Right forelimb (tissue), 1 donor: ENCODE data around the gene IGFLR1.
A peak's percentile ranks its signal among the peaks of the same experiment; 100 is the strongest.
"Not testable (repeated sequence)": the region's sequence is repeated elsewhere in the genome, so short reads cannot be mapped to it uniquely, and the experiment has no call there.

Experiments used
- DNase-seq: peaks from one replicate; pipeline ENCODE4 v3.0.0-alpha.2; 2018

IGFLR1 gene

DNA sequence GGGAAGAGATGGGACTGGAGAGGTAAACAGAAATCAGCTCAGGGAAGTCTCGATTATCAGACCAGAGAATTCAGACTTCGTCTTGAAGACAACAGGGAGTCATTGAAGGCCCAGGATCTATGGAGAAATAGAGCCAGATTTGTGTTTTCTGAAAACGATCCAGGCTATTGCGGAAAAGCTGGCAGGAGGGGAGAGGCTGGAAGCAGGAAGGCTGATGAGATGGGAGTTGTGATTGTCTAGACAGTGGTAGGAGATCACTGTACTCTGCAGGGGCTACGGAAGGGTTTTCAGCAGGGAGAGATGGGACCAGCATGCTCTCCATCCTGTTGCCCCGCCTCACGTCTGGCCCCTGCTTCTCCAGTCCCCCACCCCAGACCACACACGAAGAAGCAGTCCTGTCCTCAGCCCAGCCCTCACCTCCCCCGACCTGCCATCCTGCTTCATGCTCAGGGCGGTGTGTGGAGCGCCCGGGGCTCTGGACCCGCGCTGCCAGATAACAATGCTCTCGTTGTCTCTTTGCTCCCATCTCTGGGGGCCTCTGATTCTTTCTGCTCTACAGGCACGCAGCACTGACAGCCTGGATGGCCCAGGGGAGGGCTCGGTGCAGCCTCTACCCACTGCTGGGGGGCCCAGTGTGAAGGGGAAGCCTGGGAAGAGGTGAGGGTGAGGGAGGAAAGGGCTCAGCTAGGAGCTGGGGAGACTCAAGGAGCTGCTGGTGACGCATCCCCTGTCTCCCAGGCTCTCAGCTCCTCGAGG is 35.0 kb upstream of the IGFLR1 start:
- no peak for DNase-seq

DNA sequence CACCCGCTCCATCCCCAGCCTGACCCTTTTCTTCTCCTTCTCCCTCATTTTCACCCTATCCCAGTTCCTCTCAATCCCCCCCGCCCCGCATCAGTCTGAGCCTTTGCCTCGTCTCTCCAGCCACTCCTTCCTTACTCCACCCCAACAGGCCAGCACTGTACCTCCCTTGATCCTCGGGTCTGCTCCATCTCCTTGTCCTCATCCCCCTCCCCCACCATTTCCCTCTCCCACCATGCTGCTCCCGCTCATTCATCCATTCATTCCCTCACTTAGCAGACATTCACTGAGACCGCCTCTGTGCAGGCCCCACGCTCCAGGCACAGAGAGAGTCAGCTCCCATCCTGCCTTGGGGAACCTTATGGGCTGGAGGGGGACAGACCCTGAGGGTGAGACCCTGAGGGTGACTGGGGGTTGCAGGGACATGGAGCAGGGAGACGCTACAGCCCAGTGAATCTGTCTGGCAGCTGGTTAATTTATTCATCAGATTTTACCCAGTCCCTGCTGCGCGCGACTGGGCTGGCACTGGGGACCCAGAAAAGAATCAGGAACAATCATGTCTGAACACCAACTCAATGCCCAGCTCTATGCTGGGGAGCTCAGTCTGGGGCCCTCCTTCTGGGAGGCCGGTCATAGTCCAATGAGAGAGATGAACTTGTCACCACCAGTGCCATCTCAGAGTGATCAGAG is 34.0 kb upstream of the IGFLR1 start:
- no peak for DNase-seq

DNA sequence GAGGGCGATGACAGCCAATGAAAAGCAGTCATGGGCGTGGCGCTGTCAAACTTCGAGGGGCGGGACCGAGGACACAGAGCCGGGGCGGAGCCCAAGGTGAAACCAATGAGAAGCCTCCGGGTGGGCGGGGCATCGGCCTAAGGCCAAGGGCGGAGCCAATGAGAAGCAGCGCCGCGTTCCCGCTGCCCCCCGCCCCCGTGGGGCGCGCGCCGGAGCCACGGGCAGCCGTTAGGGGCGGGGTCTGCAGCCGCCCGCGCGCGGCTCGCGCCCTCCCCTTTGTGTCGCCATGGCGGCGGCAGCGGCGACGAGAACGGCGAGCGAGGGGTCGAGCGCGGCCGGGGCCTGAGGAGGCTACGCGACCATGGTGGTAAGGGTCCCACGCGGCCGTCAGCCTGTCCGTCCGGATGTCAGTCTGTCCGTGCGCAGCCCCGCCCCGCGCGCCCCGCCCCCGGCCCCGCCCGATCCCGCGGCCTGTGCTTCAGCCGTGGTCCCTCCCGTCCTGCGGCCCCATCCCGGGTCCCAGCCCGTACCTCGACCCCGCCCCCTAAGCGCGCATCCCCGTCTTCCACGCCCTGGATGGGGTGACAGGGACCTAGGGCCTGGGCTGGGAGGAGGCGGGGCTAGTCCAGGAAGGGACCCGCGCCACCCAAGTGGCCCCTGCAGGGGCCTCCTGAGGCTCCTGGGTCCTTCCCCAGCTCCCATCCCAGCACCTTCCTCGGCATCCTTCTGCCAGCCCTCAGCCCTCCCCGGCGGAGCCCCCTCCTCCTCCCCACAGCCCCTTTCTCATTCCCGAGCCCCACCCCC is 33.2 kb upstream of the IGFLR1 start, which contains the start of gene ARHGAP33:
TSS of gene ARHGAP33 (plus strand) at position 267 of the 804 bp plus-strand sequence. CDS start at position 362, 95 bp downstream.
- DNase-seq: peak; percentile 99

DNA sequence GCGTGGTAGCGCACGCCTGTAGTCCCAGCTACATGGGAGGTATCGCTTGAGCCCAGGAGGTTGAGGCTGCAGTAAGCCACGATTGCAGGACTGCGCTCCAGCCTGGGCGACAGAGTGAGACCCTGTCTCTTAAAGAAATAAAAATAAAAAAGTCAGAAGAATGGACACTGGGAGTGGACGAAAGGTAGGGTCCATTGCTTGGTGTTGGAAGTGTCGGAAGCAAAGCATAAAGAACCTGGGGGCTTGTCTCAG is 32.7 kb upstream of the IGFLR1 start:
- DNase-seq: no peak

DNA sequence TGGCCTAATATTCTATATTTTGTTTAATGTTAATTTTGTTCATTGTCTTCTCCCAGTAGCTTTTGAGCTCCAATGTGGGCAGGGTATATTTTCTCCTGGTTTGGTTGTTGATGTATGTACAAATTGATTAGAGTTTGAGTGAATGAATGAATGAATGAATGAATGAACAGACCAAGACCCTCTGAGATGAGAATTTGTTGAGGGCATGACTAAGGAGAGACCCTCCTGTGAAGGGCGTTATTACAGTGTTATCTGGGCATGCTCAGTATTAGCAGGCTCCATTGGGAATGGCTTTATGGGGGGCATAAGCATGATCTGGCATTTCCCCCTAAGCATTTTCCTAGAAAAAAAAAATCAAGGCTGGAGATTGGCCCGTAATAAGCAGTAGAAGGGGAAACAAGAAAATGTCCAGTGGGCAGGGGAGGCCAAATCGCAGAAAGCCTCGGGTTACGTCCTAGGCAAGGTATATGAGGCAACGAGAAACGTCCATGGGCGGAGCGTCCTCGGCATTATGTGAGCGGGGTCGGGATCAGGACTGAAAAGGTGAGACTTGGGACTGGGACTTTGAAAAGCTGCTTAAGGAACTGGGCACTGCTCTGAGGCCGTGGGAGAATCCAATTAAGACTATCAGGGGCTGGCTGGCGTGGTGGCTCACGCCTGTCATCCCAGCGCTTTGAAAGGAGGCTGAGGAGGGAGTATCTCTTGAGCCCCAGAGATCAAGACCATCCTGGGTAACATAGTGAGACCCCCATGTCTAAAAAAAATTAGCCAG is 32.2 kb upstream of the IGFLR1 start:
- DNase-seq: no peak

DNA sequence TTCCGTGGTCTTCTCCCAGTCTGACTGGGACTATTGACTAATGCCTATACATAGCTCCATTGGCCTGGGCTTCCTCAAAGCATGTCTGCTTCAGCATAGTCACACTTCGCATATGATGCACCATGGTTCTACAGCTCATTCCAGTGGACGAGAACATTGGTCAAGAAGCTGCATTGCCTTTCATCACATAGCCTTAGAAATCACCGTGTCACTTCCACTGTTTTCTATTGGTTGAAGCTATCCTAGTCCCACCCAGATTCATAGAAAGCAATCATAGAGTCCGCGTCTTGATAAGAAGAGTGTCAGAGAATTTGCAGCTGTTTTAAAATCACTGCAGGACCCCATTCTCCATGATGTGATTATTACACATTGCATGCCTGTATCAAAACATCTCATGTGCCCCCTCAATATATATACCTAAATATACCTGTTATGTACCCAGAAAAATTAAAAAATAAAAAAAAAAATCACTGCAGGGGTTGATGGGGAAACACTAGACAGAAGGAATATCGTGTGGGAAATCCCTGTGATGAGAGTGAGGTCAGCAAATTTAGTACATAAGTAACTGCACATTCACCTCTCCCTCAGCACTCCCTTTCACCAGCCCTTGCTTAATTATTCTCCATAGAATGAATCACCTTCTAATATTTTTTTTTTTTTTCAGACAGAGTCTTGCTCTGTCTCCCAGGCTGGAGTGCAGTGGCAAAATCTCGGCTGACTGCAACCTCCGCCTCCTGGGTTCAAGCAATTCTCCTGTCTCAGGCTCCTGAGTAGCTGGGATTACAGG is 31.0 kb upstream of the IGFLR1 start:
- no peak for DNase-seq

DNA sequence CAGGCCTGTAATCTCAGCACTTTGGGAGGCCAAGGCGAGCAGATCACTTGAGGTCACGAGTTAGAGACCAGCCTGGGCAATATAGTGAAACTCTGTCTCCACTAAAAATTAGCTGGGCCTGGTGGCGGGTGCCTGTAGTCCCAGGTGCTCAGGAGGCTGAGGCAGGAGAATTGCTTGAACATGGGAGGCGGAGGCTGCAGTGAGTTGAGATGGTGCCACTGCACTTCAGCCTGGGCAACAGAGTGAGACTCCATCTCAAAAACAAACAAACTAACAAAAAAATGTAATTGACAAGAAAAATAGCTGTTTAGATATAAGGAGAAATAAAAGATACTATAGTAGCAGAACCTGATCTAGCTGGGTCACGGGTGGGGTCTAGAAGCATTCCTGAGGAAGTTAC is 30.1 kb upstream of the IGFLR1 start:
- not testable (repeated sequence) for DNase-seq

DNA sequence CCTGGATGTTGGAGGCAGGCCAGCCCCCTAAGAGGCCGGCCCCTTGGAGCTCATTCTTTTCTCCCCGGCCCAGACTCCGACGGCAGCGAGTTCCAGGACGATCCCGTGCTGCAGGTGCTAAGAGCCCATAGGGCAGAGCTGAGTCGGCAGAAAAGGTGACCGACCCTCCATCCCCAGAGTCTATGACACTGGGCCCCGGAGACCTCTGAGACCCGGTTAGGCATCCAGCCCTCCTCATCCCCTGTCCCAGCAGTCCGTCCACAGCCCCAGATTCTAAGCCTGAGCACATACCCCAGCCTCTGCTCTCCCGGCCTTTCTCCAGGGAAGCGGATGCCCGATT is 25.8 kb upstream of the IGFLR1 start:
- no peak for DNase-seq

DNA sequence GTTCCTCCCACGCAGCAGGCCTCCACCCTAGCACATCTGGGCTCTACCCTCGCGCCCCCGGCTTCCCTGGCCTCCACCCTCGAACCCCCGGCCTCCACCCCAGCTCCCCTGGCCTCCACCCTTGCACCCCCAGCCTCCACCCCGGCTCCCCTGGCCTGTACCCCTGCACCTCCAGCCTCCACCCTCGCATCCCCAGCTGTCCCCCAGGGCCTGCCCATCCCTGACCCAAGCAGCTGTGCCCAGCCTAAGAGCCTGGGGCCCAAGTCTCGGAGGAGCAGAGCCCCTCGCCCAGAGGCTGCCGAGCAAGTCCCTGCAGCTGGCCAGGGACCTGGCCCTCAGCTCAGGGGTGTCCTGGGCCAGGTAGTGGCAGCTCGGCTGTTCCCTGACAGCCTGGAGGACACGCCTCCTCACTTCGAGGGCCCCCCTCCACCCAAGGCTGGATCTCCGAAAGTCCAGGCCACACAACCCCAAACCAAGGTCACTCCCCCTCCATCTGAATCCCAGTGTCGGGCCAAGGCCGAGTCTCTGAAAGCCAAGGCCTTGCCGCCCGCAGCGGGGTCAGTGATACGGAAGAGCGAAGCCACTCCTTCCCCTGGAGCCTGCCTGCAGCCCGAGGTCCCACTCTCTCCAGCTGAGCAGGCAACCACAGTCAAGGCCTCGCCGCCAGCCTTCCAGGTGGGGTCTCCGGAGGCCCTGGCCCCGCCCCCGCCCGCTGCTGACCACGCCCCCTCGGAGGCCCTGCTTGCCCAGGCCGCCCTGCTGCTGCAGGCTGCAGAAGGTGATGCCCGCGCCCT is 25.2 kb upstream of the IGFLR1 start:
- DNase-seq: no peak

DNA sequence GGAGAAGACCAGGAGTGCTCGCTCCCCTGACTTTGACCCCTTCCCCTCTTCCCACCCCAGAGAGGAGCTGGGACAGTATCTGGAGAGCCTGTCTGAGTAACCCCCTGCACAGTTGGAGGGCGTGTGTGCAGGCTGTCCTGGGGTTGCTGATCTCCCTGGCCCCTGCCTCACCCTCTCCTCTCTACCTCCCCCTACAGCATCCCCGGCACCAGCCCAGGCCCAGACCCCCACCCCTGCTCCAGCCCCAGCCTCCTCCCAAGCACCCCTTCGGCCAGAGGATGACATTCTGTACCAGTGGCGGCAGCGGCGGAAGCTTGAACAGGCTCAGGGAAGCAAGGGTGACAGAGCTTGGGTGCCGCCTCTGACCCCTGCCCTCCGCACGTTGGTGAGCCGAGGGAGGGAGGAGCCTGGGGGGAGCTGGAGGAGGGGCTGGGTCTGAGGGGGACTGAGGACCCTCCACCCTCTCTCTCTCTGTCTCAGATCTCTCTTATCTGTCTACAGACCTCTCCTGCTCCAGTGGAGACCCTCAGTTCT is 24.4 kb upstream of the IGFLR1 start:
- no peak for DNase-seq

DNA sequence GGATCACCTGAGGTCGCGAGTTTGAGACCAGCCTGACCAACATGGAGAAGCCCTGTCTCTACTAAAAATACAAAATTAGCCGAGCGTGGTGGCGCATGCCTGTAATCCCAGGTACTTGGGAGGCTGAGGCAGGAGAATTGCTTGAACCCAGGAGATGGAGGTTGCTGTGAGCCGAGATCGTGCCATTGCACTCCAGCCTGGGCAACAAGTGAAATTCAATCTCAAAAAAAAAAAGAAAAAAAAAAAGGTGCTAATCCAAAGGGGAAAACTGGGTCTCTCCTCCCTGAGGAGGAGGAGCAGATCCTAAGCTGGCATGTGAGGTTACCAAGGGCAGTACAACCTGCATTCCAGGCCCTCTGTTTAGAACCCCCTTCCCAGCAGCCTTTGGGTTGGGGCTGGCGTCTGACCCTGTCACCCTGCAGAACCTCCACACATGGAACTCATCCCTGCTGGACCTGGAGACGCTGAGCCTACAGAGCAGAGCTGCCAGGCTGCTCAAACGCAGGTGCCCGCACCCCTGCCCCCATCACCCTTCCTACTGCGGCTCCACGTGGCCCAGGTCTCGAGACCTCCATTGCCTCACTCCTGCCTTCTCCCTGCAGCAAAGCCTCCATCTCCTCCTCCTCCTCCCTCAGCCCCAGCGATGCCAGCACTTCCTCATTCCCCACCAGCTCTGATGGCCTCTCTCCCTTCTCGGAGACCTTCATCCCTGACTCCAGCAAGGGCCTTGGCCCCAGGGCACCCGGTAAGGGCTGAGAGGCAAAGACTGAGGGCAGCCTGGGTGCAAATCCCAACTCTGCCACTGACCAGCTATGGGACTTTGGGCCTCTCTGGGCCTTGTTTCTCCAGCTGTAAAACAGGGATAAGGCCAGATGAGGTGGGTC is 22.4 kb upstream of the IGFLR1 start:
- DNase-seq: no peak

DNA sequence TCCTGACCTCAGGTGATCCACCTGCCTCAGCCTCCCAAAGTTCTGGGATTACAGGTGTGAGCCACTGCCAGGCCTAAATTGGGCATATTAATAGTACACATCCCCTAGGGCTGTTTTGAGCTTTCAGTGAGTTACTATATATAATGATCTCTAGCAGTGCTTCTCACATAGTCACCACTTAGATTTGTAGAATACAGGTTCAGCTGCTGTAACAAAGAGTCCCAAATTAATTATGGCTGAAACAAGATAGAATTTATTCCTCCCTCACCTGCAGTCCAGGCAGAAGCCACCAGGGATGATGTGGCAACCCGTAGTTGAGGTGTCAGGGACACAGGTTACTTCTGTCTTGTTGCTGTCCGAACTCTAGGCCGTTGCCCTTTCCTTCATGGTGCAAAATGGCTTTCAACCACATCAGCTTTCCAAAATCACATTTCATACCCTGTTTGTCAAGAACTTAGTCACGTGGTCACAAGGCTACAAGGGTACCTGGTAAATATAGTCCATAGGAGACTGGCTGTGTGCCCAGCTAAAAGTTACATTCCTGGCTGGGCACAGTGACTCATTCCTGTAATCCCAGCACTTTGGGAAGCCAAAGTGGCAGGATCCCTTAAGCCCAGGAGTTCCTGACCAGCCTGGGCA is 18.6 kb upstream of the IGFLR1 start:
- DNase-seq: no peak

DNA sequence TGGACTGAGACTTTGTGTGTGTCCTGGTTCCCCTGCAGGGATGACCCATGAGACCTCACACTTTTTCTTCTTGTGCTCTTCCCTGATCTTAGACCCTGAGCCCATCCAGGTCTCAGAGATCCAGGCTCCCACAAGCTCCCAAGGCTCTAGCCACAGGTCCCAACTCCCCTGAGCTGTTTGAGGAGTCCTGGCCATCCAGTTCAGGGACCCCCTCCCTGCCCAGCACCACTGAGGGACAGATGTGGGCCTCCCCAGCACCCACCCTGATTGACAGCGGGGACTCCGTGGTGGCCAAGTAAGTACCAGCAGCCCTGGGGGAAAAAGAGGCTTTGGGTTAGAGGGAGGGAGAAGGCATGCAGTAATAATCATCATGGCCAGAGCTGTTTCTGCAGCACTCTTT is 17.4 kb upstream of the IGFLR1 start:
- DNase-seq: no peak

DNA sequence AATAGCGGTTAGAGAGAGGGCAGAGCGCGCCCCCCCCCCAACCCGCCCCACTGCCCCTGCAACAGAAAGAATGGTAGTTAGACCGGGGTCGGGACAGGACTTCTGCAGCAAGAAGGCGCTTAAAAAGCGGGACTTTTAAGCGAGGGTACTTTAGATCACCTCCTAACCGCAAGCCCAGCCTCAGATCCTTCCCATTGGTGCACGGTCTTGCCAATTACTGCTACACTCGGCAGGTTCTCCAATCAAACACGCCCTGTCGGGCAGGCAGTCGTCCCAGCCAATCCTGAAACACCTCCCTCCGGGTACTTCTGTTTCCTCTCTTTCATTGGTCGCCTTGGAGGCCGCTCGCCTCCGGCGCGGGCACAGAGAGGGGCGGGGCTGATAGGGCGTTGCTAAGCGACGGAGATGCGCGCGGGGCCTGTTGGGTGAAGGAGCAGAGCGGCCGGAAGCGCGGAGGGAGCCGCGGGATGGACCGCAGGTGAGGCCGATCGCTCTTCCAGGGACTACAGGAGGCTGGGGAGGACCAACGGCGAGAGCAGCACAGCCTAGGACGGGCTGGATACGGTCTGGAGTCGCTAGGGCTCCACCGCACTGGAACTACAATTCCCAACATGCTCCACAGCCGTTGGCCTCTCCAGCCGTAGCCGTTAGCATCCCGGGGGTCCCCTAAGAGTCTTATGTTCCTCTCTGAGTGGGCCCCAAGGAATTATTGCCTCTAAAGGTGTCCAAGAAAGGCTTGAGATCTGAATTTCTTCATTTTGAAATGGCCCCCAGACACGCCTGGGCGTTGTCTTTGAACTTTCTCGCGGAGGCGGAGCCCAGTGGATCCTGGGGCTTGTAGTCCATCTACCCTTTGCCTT is 15.7 kb upstream of the IGFLR1 start, which contains the start of gene PROSER3:
TSS of gene PROSER3 (plus strand) at position 428 of the 860 bp plus-strand sequence. CDS start at position 468, 40 bp downstream.
- DNase-seq: peak; percentile 99

DNA sequence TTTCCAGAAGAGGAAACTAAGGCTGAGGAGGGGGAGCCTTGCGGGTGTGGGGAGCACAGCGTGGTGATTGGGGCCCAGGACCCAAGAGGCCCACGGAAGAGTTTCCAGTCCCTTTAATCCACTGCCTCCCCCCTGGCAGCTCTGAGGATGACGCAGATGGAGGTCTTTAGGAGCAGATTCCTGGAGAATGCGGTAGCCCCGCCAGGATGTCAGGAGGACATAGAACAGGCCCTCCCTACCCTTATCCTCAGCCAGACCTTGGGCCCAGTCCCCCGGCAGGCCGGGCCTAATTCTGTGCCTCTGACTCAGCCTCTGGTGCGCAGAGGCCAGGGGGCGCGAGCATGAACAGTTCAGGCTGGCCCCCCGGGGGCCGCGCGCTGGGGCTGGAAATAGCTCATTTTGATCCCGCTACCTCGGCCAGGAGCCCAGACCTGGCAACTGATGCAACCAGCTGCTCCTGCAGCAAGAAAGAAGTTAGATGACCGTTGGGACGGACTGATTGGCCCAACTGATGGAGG is 15.0 kb upstream of the IGFLR1 start:
- DNase-seq: peak; percentile 96

DNA sequence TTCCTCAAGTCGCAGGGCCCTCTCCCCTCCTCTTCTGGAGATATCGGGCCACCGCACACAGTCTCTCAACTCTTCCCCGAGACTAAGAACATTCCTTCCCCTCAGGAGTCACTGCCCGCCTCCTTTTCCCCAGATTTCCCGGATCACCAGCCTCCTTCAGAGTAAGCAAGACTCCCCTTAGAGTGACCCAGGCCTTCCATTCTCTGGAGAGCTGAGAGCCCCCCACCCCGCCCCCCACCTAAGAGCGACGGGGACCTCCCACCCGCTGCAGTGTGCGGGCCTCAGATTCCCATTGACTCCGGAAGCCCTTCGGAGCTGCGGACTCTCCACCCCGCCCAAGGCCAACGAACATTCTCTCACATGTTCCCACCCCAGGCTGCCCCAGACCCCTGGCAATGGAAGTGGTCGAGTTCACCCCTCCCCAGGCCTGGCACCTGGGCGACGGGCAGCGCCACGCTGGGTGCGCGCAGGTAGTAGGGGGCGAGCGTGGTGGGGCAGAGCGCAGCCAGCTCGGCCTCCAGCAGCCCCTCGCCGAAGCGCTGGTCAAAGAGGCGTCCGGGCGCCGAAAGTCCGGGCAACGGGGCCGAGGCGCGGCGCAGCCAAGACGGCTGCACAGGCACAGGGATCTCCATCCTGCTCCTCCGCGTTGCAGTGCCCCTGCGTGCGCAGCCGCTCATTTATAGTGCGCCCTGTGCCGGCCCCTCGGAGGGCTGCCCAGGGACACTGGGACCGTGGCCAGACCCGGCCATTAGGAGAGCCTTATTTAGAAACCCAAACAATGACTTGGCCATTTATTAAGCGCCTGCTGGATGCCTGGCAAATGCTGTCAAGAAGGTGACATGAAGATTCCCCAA is 14.4 kb upstream of the IGFLR1 start, which contains the start of gene HSPB6:
TSS of gene HSPB6 (minus strand) at position 653 of the 854 bp plus-strand sequence. CDS start at position 632, 21 bp downstream.
- peak; percentile 82 for DNase-seq
